Sciatic nerve (tissue), 2 donors: ENCODE data around the gene KLF16. TPM values are rescaled to one million over a fixed set of nuclear protein-coding genes. Genes with fewer than 3 reads are reported as not detected.

Experiments
- ATAC-seq: fragments of 200-7000 bp; cut with Tn5 transposase; one replicate; pipeline ENCODE4 v1.9.1; 2020; ENCODE audit warnings: mild to moderate bottlenecking, moderate library complexity
- DNase-seq: peaks from one replicate; pipeline ENCODE4 v3.0.0-alpha.2; 2020; ENCODE audit warnings: low spot score
- intact Hi-C: fragments of 100-400 bp; cut with DNase I; formaldehyde crosslinking; loops from one replicate; pipeline ENCODE4 v1.14.2; 2022
- total RNA-seq: library from RNA; stranded (reverse); fragmentation: NEBNext Ultra II Directional; extraction: Animal tissue kit (Norgen Biotek cat#: 25700); gene quantifications from one replicate; pipeline ENCODE4 v1.2.1, GENCODE V29; 2021
- donor health status: DM: no; HTN: no; CAD: no.
- donor health status: DM: no; HTN: no; CAD: no.

Gene KLF16
- total RNA-seq, 1 donor from 2014 or later = 20.2 TPM

DNA sequence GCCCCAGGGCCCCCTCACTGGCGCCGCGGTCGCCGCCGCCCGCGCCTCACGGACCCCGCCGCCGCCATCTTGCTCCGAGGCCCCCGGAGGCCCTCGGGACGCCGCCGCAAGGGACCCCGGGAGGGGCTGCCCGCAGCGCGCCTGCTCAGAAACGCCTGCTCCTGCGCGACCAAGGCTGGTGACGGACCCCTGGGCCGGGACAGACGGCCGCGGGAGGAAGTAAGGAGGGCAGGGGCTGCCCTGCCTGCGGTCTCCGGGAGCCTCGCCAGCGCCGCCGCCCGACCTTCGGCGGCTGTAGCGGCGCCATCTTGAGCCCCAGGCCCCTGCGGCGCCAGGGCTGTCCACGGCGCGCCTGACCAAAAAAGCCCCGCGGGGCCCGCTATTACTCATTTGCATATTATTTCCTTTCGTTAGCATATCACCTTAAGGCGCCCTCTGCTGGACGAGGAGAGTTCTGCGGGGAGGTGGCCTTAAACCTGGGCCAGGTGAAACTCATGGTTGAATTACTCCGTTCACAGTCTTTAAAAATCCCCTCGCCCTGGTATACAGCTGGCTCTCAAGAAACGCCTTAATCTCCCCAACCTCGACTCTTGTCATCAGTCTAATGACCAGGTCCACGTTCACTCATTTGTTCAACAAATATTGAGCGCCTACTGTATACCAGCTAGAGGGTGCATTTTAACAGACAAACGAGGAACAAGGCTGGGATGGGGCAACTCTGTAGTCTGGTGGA is 14.8 kb downstream of the KLF16 start, which contains the start of gene REXO1:
Gene REXO1 (minus strand): TSS at position 85 of the 733 bp plus-strand sequence. CDS start 125 bp downstream, outside the sequence.
- ATAC-seq (peak; percentile 90), DNase-seq (peak; percentile 96)
- intact Hi-C loops = no loop called here

DNA sequence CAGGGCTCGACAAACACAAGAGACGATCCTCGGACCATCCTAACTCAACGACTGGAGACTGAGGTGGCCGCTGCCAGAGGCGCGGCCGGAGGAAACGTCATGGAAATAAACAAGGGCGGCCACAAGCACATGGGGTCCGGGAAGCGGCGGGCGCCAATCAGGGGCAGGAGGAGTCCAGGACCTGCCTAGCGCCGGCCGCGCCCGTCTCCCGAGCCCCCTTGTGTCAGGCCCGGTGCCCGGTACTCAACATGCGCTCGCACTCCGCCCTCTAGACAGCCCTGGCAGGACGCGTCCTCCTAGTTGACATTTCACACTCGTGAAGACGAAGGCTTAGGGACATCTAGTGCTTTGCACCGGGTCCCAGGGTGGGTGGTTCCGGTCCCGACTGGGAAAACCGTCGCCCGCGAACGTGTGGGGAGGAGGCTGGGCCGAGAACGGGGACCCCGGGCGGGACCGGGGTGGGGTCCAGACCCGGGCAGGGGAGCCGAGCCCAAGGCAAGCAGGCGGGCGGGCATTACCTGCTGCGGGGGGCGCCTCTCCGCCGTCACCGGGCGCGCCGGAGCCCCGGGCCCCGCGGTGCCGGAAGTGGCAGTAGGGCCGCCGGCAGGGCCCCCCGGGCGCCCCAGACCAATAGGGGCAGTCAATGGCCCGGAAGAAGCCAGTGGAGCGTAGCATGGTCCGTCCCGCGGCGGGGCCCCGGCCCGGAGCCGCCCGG is 15.5 kb downstream of the KLF16 start:
- ATAC-seq (no peak), DNase-seq (no peak)
- intact Hi-C loops = no loop called here

DNA sequence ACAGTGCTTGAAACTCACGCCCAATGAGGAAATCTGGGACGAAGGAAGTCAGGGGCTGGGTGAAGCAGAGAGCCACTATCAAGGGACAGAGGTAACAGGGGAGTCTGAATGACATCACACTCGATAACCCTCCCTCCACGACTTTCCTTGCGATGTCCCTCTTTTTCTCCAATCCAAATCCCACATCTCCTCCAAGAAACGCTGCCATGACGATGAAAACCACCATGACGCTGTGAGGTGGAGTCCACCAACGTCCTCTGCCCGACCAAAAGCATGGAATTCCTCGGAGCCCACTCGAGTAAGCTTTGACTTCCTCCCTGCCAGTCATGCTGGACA is 16.1 kb downstream of the KLF16 start:
- no peak for ATAC-seq
- DNase-seq = no peak
- intact Hi-C loops = no loop called here

DNA sequence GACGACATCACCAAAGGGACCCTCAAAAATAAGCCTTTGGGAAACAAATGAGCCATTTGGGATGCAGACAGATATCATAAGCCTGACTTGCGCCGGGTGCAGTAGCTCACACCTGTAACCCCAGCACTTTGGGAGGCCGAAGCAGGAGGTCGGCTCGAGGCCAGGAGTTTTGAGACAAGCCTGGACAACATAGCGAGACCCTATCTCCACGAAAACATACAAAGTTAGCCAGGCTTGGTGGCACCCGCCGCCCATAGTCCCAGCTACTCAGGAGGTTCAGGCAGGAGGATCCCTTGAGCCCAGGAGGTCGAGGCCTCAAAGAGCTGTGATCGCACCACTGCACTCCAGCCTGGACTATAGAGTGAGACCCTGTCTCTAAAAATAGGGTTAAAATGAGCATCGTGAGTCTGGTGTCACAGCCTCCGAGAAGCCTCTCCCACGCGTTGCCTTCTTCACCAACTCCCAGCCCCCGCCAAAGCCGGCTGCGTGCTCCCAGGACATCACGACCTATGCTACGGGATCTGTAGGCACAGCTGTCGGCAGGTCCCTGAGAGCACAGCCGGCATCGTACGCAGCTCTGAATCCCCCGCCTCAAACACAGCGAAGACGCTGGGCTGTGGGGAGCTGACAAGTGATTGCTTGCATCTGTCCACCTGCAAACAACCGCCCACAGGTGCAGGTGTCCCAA is 16.7 kb downstream of the KLF16 start:
- intact Hi-C loops = no loop called here
- DNase-seq (no peak), ATAC-seq (no peak)

DNA sequence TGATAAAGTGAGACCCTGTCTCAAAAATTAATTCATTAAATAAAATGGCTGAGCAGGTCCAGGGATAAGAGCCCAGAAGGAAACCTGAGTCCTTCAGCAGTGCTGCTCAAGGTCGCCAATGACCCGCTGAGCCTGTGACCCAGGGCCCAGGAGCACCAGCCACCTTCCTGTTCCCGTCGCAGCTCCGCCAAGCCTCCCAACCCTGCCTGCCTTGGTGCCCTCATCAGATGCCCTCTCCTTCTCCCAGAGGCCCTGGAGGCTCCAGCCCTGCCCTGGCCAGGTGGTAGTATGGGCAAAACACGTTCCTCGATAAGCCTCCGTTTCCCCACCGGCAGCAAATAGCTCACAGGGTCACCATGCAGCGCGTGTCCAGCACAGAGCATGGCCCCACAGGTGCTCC is 17.7 kb downstream of the KLF16 start:
- intact Hi-C loops = no loop called here
- DNase-seq (no peak), ATAC-seq (no peak)

DNA sequence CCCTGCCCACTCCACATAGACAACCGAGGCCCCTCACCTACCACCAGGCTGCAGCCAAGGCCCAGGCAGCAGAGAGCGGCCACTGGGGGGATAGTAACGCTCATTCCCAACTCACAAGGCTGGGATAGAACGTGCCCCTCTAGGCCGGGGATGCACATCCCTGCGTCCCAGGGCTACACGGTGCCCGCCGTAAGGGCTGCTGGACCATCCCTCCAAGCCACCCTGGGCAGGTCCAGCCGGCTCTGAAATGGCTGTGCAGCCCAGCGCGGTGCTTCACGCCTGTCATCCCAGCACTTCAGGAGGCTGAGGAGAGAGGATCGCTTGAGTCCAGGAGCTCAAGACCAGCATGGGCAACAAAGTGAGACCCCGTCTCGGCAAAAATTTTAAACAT is 18.3 kb downstream of the KLF16 start:
- no peak for ATAC-seq
- intact Hi-C loops = no loop called here
- DNase-seq = no peak

DNA sequence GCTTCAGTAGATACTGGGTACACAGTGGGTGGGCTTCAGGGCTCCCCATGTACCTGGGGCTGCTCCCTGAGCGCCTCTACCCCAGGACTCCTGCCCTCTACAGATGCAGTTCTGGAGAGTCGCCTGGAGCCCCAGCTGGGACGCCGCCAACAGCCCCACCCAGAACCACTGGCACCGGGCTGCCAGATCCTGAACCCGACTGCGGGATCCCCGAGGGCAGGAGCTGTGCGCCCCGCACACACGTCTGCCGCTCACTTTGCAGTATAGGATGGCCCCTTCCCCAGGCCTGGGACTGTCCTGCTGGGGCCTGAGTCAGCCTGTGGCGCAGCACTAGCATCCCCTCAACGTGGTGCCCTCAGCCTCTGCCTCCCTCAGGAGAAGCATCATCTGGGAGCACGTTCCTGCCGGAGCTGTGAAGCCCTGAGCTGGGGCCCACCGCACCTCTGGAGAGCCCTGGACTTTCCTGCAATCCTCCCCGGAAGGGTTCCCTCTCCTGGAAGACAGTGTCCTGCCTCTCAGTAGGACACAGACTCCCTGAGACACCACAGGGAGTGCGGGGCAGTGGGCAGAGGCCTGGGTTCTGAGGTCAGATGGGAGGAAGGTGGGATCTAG is 18.8 kb downstream of the KLF16 start:
- no peak for DNase-seq
- intact Hi-C loops = no loop called here
- ATAC-seq = no peak

DNA sequence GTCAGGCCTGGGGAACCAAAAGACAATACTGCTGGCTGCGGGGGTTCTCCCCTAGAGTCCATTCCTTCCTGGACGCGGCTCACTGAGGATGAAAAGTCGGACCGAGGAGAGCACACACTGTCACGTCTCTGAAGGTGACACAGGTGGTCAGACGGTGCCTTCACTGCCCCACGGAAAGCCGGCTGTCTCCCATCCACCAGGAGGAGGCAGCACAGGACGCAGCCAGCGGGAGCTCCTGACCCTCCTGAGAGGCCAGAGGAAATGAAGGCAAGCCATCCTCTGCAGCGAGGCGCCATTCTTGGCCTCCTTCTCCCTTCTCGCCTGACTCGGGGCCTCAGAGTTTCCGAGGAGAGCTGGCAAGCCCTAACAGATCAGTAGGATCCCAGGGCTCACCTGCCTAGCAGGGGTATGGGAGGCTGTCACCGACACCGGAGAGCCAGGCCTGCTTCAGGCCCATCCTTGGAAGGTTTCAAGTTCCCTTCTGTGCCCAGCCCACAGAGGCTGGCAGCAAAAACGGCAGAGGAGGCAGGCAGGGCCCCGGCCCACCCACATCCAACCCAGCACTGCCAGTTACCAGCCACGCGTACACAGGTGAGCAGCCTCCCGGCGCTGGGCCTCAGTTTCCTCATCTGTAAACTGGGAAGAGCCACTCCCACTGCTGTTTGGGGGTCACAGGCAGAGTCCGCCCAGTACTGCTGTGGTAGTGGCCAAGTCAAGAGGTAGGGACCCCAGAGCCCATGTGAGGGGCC is 19.6 kb downstream of the KLF16 start:
- no peak for ATAC-seq
- intact Hi-C loops = no loop called here
- no peak for DNase-seq

DNA sequence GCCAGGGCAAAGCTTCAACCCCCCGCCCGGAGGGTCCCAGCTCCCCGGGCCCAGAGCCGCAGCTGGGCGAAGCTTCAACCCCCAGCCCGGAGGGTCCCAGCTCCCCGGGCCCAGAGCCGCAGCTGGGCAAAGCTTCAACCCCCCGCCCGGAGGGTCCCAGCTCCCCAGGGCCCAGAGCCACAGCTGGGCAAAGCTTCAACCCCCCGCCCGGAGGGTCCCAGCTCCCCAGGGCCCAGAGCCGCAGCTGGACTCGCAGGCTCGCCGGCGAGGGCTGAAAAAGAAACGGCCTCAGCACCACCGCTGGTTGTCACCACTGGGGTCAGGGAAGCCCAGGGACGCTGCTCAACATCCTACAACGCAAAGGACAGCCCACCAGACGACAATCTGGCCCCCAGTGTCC is 20.3 kb downstream of the KLF16 start:
- DNase-seq = no peak
- intact Hi-C loops = no loop called here
- ATAC-seq = no peak

DNA sequence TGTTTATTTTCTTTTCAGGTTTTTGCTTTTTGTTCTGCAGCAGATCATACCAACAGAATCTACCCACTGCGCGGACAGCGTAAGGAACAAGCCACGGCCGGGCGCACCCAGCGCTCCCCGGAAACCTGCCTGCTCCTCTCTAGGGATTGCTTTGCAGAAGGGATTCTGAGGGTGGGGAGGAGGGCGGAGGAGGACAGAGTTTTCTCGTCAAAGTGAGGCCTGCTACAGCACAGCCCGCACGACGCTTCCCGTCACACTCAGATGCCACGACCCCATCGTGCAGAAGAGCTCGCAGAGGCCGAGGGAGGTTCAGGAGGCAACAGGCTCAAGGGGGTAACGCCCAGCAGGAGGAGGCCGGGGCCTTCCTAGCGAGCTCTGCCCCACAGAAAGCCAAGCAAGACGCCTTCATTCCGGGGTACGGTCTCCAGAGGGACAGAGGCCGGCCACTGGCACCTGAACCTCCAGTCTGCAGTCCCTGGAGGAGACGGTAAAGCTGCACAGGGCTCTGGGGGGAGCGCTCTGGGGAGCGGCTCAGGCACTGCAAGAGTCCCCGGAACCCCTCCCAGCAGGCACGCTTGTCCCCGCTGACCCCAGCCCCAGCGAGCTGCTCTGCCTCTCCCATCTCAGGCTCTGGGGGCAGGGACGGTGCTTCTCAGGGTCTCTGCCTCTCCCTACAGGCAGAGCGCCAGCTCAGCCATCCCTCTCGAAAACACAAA is 22.0 kb downstream of the KLF16 start:
- DNase-seq = no peak
- ATAC-seq = peak; percentile 18
- intact Hi-C loops = no loop called here

DNA sequence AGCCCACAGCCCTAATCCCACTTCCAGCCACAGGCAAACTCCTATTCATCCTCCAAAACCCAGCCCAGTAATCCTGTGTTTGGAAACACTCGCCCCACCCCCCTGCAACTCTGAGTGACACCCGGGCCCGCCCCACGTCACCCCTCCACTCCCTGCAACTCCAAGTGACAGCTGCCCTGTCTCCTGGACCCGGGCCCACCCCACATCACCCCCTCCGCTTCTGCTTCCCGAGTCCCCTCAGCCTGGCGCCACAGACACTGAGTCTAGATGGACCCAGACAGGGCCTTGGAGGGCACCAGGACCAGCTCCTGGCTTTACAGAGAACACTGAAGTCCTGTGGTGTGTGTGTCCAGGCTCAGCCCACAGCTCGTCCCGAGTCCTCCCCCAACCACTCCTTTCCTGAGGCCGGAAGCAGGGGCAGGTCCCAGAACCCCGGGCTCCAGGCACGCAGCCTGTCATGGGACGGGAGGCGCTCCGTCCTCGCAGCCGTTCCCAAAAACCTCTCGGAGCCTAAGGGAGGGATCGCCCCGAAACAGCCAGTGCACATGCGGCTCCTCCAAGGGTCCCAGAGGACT is 22.8 kb downstream of the KLF16 start:
- intact Hi-C loops = no loop called here
- no peak for DNase-seq
- ATAC-seq = peak; percentile 74

DNA sequence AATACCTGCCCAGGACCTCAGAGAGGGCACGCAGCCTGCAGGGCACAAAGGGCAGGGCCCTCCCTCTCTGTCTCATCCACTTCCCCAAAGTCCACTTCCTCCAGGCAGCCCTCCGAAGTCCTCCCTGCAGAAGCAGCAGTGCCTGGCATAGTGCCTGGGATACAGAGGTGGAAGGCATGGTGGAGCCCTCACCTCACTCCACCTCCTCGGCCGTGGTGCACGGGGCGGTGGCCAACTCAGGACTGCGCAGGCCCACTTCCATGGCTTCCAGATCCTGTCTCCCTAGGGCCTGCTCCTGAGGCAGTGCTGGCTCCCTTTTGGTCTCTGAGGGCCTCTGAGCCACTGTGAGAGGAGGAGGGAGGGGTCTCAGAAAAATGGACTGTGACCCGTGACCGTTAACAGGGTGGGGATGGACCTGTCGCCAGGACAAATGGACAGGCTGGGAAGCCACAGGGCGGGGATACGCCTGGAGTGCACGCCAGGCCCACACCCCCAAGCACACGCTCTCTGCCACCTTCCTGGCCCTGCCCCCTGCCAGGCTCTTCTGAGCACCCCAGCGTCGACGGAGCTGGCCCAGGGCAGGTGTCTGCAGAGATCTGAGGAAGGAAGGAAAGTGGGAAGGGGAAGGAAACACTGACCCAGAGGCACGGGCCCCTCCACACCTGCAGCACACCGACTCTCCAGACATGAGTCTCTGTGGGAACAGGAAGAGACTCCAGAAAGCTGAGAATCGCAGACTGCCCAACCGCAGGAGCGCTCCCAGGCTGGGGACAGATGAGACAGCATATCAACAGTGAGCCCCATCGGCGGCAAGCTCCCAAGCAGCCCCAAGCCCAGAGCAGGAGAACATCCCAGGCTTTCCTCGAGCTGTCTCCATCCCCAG is 23.5 kb downstream of the KLF16 start:
- no peak for DNase-seq
- no peak for ATAC-seq
- intact Hi-C loops = no loop called here

DNA sequence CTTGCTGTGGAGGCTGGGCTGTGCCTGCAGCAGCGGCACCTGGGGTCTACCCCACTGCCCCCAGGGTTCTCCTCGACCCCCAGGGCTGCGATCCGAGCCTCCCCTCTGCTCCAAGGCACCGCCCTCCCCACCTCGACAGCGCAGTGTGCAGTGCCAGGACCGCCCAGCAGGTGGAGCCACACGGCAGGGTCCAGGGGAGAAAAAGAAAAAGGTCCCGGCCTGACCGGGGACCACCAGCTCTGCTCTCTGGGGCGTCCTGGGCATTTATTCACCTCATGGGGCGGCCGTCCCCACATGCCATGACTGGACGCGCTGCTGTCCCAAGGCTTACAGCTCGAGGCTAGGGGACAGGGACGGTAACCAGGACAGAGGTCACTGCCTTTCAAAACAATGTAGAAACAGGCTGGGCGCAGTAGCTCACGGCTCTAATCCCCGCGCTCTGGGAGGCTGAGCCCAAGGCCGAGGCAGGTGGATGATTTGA is 25.7 kb downstream of the KLF16 start:
- ATAC-seq (peak; percentile 19), DNase-seq (no peak)
- intact Hi-C loops = no loop called here

DNA sequence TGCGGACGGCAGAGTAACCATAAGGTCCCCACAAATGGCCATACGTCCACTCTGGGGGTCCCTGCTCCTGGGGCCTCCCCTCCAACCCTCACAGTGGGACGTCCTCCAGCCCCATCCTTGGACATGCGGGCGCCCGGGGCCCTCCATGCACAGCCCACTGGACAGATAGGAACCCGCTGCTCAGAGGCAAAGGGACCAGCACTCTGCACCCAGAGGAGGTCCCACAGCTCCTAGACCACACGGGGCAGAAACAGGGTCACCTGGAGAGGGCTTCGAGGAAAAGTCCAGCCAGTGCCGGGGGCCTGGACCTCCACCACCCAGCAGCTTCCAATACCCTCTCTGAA is 26.2 kb downstream of the KLF16 start:
- intact Hi-C loops = no loop called here
- ATAC-seq (no peak), DNase-seq (no peak)

DNA sequence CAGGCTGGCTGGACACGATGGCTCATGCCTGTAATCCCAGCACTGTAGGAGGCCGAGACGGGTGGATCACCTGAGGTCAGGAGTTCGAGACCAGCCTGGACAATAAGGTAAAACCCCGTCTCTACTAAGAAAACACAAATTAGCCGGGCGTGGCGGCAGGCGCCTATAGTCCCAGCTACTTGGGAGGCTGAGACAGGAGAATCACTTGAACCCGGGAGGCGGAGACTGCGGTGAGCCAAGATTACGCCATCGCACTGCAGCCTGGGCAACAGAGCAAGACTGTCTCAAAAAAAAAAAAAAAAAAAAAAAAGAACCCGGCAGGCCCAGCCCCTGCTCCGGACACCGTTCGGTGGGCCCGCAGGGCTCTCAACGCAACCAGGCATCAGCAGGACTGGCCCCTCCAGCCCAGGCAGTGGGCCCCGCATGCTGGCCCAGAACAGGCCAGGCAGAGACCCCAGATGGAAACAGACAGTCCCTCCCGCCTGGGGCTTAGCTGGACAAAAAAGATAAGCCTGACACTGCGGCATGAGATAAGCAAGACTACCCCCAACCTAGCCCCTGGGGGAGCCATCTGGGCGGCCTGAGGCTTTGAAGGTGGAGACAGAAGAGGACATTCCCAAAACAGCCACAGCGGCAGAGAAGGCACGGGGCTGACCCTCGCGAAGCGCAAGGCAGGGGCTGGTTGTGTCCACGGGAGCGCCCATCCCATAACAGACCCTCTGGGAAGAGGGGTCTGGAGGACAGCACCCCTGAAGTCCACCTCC is 26.7 kb downstream of the KLF16 start:
- DNase-seq = no peak
- ATAC-seq = no peak
- intact Hi-C loops = no loop called here

DNA sequence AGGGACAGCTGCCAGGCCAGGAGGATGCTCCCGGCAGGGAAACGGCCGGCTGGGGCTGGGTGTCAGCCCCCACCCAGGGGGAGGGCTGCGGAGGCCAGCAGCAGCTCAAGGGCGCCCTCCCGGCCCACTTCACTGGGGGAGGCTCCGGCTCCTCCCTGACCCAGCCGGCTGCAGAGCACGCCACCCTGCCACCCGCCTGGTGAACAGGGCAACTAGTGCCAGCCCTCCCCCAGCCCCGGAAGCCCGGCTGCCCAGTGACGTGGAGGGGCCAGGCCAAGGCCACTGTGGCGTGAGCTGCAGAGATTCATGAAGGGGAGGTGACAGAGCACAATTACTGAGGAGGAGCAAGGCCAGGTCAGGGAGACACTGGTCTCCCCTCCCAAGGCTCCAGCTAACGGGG is 29.8 kb downstream of the KLF16 start:
- ATAC-seq = no peak
- DNase-seq = no peak
- intact Hi-C loops = no loop called here
